Neural cell (in vitro differentiated cells): ENCODE results near the gene HNRNPM. TPM values are rescaled to one million over a fixed set of nuclear protein-coding genes. Genes with fewer than 3 reads are reported as not detected.

Experiments
- H2AFZ ChIP-seq: fragments of 200-600, 300-800 bp; sonication (generic), shearing (Covaris generic); 2 replicates; pipeline ENCODE4 v1.6.0; 2014; ENCODE audit warnings: low read depth, mild to moderate bottlenecking, antibody characterized with exemption, low read length, moderate library complexity
- H3F3A ChIP-seq: fragments of 200-600 bp; shearing (Covaris generic); 2 replicates; pipeline ENCODE4 v1.6.1; 2016; ENCODE audit warnings: mild to moderate bottlenecking, moderate library complexity, mixed read lengths, antibody characterized with exemption, low read length; ENCODE audit not compliant: insufficient read depth, poor library complexity, severe bottlenecking
- H3K27ac ChIP-seq: fragments of 200-600, 300-800 bp; sonication (generic), shearing (Covaris generic); 2 replicates; pipeline ENCODE4 v1.5.1; 2014; ENCODE audit warnings: mild to moderate bottlenecking, low read length, moderate library complexity
- H3K27me3 ChIP-seq: fragments of 300-800, 200-600 bp; sonication (generic), shearing (Covaris generic); 2 replicates; pipeline ENCODE4 v1.6.0; 2014; ENCODE audit warnings: mild to moderate bottlenecking, low read depth, low read length, moderate library complexity; ENCODE audit not compliant: insufficient read depth
- H3K36me3 ChIP-seq: fragments of 300-800, 200-600 bp; sonication (generic), shearing (Covaris generic); 2 replicates; pipeline ENCODE4 v1.5.1; 2014; ENCODE audit warnings: mild to moderate bottlenecking, antibody characterized with exemption, low read length, moderate library complexity; ENCODE audit not compliant: insufficient read depth
- H3K4me2 ChIP-seq: fragments of 300-800, 200-600 bp; sonication (generic), shearing (Covaris generic); 2 replicates; pipeline ENCODE4 v1.6.0; 2014; ENCODE audit warnings: mild to moderate bottlenecking, low read length
- H3K4me3 ChIP-seq: fragments of 300-800, 200-600 bp; sonication (generic), shearing (Covaris generic); 2 replicates; pipeline ENCODE4 v1.5.1; 2014; ENCODE audit warnings: mild to moderate bottlenecking, low read length, moderate library complexity
- H3K79me2 ChIP-seq: fragments of 200-600 bp; shearing (Covaris generic); replicated peaks from 2 replicates; pipeline ENCODE4 v1.6.0; 2014; ENCODE audit warnings: mild to moderate bottlenecking, low read length, moderate library complexity; ENCODE audit not compliant: insufficient read depth
- H3K9ac ChIP-seq: fragments of 300-800, 200-600 bp; sonication (generic), shearing (Covaris generic); 2 replicates; pipeline ENCODE4 v1.6.1; 2016; ENCODE audit warnings: mild to moderate bottlenecking, low read length, mixed read lengths
- H3K9me2 ChIP-seq: fragments of 200-600 bp; shearing (Covaris generic); 2 replicates; pipeline ENCODE4 v1.6.1; 2016; ENCODE audit warnings: mild to moderate bottlenecking, low read length, mixed read lengths; ENCODE audit not compliant: insufficient read depth
- H3K9me3 ChIP-seq: fragments of 200-600, 300-800 bp; sonication (generic), shearing (Covaris generic); 2 replicates; pipeline ENCODE4 v1.6.1; 2016; ENCODE audit warnings: mild to moderate bottlenecking, mixed run types, low read length, moderate library complexity, mixed read lengths
- H4K20me1 ChIP-seq: fragments of 200-600 bp; shearing (Covaris generic); 2 replicates; pipeline ENCODE4 v1.6.1; 2016; ENCODE audit warnings: mild to moderate bottlenecking, mixed run types; ENCODE audit not compliant: insufficient read depth
- CTCF ChIP-seq: fragments of 450-650 bp; IDR thresholded peaks from 2 replicates; pipeline ENCODE4 v1.5.1; 2014; ENCODE audit warnings: antibody characterized with exemption, mild to moderate bottlenecking, moderate library complexity; ENCODE audit not compliant: poor library complexity, severe bottlenecking
- EP300 ChIP-seq: fragments of 450-650 bp; conservative IDR thresholded peaks from 2 replicates; pipeline ENCODE4 v1.6.1; 2014; ENCODE audit warnings: antibody characterized with exemption, mild to moderate bottlenecking, moderate library complexity; ENCODE audit not compliant: poor library complexity, severe bottlenecking
- EZH2 ChIP-seq: fragments of 200-600, 300-800 bp; shearing (Covaris generic), sonication (generic); IDR thresholded peaks from 2 replicates; pipeline ENCODE4 v1.6.1; 2014; ENCODE audit warnings: antibody characterized with exemption, low read length, borderline replicate concordance, mild to moderate bottlenecking; ENCODE audit not compliant: insufficient read depth, poor library complexity, severe bottlenecking
- MXI1 ChIP-seq: fragments of 450-650 bp; conservative IDR thresholded peaks from 2 replicates; pipeline ENCODE4 v1.6.1; 2014; ENCODE audit warnings: antibody characterized with exemption, mild to moderate bottlenecking; ENCODE audit not compliant: poor library complexity, severe bottlenecking
- POLR2AphosphoS5 ChIP-seq: IDR thresholded peaks from 2 replicates; pipeline ENCODE4 v1.6.1; 2012
- RAD21 ChIP-seq: fragments of 450-650 bp; conservative IDR thresholded peaks from 2 replicates; pipeline ENCODE4 v1.6.1; 2014; ENCODE audit warnings: antibody characterized with exemption, mild to moderate bottlenecking, moderate library complexity
- REST ChIP-seq: IDR thresholded peaks from 2 replicates; pipeline ENCODE4 v1.6.1; 2012; ENCODE audit warnings: borderline replicate concordance
- SMC3 ChIP-seq: fragments of 450-650 bp; conservative IDR thresholded peaks from 2 replicates; pipeline ENCODE4 v1.6.1; 2014; ENCODE audit warnings: antibody characterized with exemption, mild to moderate bottlenecking, moderate library complexity; ENCODE audit not compliant: poor library complexity
- TAF1 ChIP-seq: IDR thresholded peaks from 2 replicates; pipeline ENCODE4 v1.6.1; 2012; ENCODE audit warnings: low read depth
- polyA plus RNA-seq: library from polyadenylated mRNA; depleted of rRNA; stranded (reverse); fragments of >200 nt; gene quantifications from 2 replicates; pipeline ENCODE4 v1.2.3, GENCODE V29; 2014

HNRNPM gene
- polyA plus RNA-seq, 1 donor from 2014 or later = 91.7 TPM

- Histone ChIP-seq H2AFZ (no peak overlapping the region), H3F3A (no peaks in the 10 kb centered on the region), H3K4me2 (no peak overlapping the region), H3K27ac (no peak overlapping the region), H3K36me3 (peaks cover 12% of the 10 kb centered on the region), H3K4me3 (no peak overlapping the region), H4K20me1 (peaks cover 8% of the 10 kb centered on the region), H3K27me3 (no peaks in the 10 kb centered on the region), H3K9me3 (no peaks in the 10 kb centered on the region), H3K9ac (no peak overlapping the region), H3K79me2 (peaks cover 3% of the 10 kb centered on the region), H3K9me2 (no peaks in the 10 kb centered on the region)
- TF ChIP-seq EP300 (no peak), RAD21 (no peak), REST (no peak), POLR2AphosphoS5 (no peak), MXI1 (no peak), TAF1 (no peak), EZH2 (no peak), SMC3 (no peak), CTCF (no peak)
These were observed 42.5 kb downstream of the HNRNPM start for GRCh38 chr19:8487137-8487851.

- Histone ChIP-seq H3K4me2 (no peak overlapping the region), H3K4me3 (no peak overlapping the region), H3F3A (no peaks in the 10 kb centered on the region), H3K79me2 (peaks cover 3% of the 10 kb centered on the region), H3K27ac (no peak overlapping the region), H4K20me1 (no peaks in the 10 kb centered on the region), H3K27me3 (no peaks in the 10 kb centered on the region), H3K36me3 (peaks cover 12% of the 10 kb centered on the region), H3K9me2 (no peaks in the 10 kb centered on the region), H2AFZ (no peak overlapping the region), H3K9ac (no peak overlapping the region), H3K9me3 (no peaks in the 10 kb centered on the region)
- no peak for TF ChIP-seq REST
- TF ChIP-seq SMC3 = no peak
- no peak for TF ChIP-seq POLR2AphosphoS5
- no peak for TF ChIP-seq CTCF
- no peak for TF ChIP-seq MXI1
- TF ChIP-seq EZH2 = no peak
- TF ChIP-seq TAF1 = no peak
- TF ChIP-seq RAD21 = no peak
- TF ChIP-seq EP300 = no peak
These were observed 43.6 kb downstream of the HNRNPM start for GRCh38 chr19:8488365-8488764.
